Right cardiac atrium (tissue), 5 donors: ENCODE data around the gene FOXRED2. TPM values are rescaled to one million over a fixed set of nuclear protein-coding genes. Genes with fewer than 3 reads are reported as not detected.

ENCODE experiments used
- ATAC-seq, 2 donors: fragments of 200-7000 bp; cut with Tn5 transposase; one replicate each; pipeline versions ENCODE4 v1.8.0 to v1.9.1; 2020; ENCODE audit warnings: moderate library complexity in 2 of 2, mild to moderate bottlenecking in 1 of 2
- DNase-seq, 3 donors: peaks; one replicate each; pipeline ENCODE4 v3.0.0-alpha.2; 2020
- H3K27ac ChIP-seq: one replicate; pipeline ENCODE4 v1.5.1; 2013; ENCODE audit warnings: mild to moderate bottlenecking, low read length, control low read depth, moderate library complexity
- H3K27me3 ChIP-seq: one replicate; pipeline ENCODE4 v1.6.1; 2013; ENCODE audit not compliant: control insufficient read depth, insufficient read depth
- H3K4me1 ChIP-seq: one replicate; pipeline ENCODE4 v1.6.1; 2013; ENCODE audit warnings: low read length; ENCODE audit not compliant: control insufficient read depth, insufficient read depth
- H3K4me3 ChIP-seq: one replicate; pipeline ENCODE4 v1.5.1; 2013; ENCODE audit warnings: low read length, control low read depth
- H3K9me3 ChIP-seq: one replicate; pipeline ENCODE4 v1.6.1; 2013; ENCODE audit warnings: low read length; ENCODE audit not compliant: control insufficient read depth
- WGBS: extraction: QIAGEN DNeasy Blood & Tissue Kit; methylation state at CpG from one replicate; pipeline ENCODE4 v1.1.7; 2013; 5-methylcytosine and 5-hydroxymethylcytosine counted together
- intact Hi-C, 4 donors: fragments of 100-400 bp; cut with DNase I; formaldehyde crosslinking; loops; one replicate each; pipeline versions ENCODE4 v1.11.0 to v1.14.0; 2022 to 2023
- polyA plus RNA-seq: library from polyadenylated mRNA; stranded (reverse); fragments of 200-250 nt; gene quantifications from one replicate; pipeline ENCODE4 v1.2.3, GENCODE V29; 2013
- total RNA-seq, 4 donors: library from RNA; stranded (reverse); fragmentation: NEBNext Ultra II Directional; extraction: Animal tissue kit (Norgen Biotek cat#: 25700); gene quantifications; one replicate each; pipeline ENCODE4 v1.2.1, GENCODE V29; 2021
- donor health status: healthy with polysubstance abuse.
- donor health status: DM: no; HTN: yes; CAD: no.
- donor health status: DM: no; HTN: no; CAD: no.
- donor health status: DM: no; HTN: yes; CAD: no; lungs with severe emphysema.
- donor health status: DM: yes; HTN: yes; CAD: no.

FOXRED2 gene
- total and polyA plus RNA-seq, 5 donors = 3.8 to 9.0 (median 6.9) TPM

GRCh38 chr22:36514766-36515165 is 7.9 kb upstream of the FOXRED2 start:
- WGBS = 91% methylated on average over 1 of the region's 1 CpG
- Histone ChIP-seq H3K4me1 (no peaks in the 10 kb centered on the region), H3K27ac (no peak overlapping the region), H3K4me3 (no peak overlapping the region), H3K27me3 (no peaks in the 10 kb centered on the region), H3K9me3 (no peaks in the 10 kb centered on the region)
- DNase-seq (no peak), ATAC-seq (no peak)
- intact Hi-C loops = no loop called here

- Histone ChIP-seq H3K27me3 (no peaks in the 10 kb centered on the region), H3K9me3 (no peaks in the 10 kb centered on the region), H3K27ac (no peak overlapping the region), H3K4me1 (no peaks in the 10 kb centered on the region), H3K4me3 (no peak overlapping the region)
- ATAC-seq (no peak), DNase-seq (no peak)
- intact Hi-C loops = no loop called here
- WGBS = 86% methylated on average over 4 of the region's 4 CpGs
Observed at GRCh38 chr22:36512991-36513390, 6.2 kb upstream of the FOXRED2 start.

GRCh38 chr22:36512333-36512732 is 5.5 kb upstream of the FOXRED2 start:
- ATAC-seq = no peak
- WGBS = 91% methylated on average over 8 of the region's 8 CpGs
- intact Hi-C loops = no loop called here

GRCh38 chr22:36510966-36511881 is 4.4 kb upstream of the FOXRED2 start:
- peaks cover 2% of the 10 kb centered on the region for H3K4me1 ChIP-seq
- no peak for DNase-seq
- H3K27me3 ChIP-seq = no peaks in the 10 kb centered on the region

More at GRCh38 chr22:36512333-36512732, 5.5 kb upstream of the FOXRED2 start:
- Histone ChIP-seq H3K4me1 (peaks cover 2% of the 10 kb centered on the region), H3K27ac (no peak overlapping the region), H3K9me3 (no peaks in the 10 kb centered on the region), H3K4me3 (no peak overlapping the region), H3K27me3 (no peaks in the 10 kb centered on the region)
- no peak for DNase-seq

GRCh38 chr22:36510384-36510783 is 3.5 kb upstream of the FOXRED2 start:
- no peak for ATAC-seq
- Histone ChIP-seq H3K9me3 (no peaks in the 10 kb centered on the region), H3K4me3 (no peak overlapping the region), H3K27ac (no peak overlapping the region), H3K27me3 (no peaks in the 10 kb centered on the region), H3K4me1 (peaks cover 2% of the 10 kb centered on the region)
- no peak for DNase-seq
- intact Hi-C loops = no loop called here
- 88% methylated on average over 3 of the region's 3 CpGs for WGBS

More at GRCh38 chr22:36510966-36511881, 4.4 kb upstream of the FOXRED2 start:
- Histone ChIP-seq H3K9me3 (no peaks in the 10 kb centered on the region), H3K27ac (no peak overlapping the region), H3K4me3 (no peak overlapping the region)
- ATAC-seq = no peak
- WGBS = 67% methylated on average over 17 of the region's 17 CpGs
- intact Hi-C loops = no loop called here

GRCh38 chr22:36507518-36508010 is 724 bp upstream of the FOXRED2 start:
- peak overlapping the region; percentile 49 for H3K27ac ChIP-seq
- no peaks in the 10 kb centered on the region for H3K27me3 ChIP-seq
- H3K4me3 ChIP-seq = peak overlapping the region; percentile 29
- no peaks in the 10 kb centered on the region for H3K9me3 ChIP-seq
- peaks cover 2% of the 10 kb centered on the region for H3K4me1 ChIP-seq
- intact Hi-C loops = no loop called here
- ATAC-seq (no peak), DNase-seq (no peak)
- 81% methylated on average over 6 of the region's 6 CpGs for WGBS

- peak; percentile 15 to 20 for ATAC-seq
- H3K4me3 ChIP-seq = no peak overlapping the region
- H3K4me1 ChIP-seq = peaks cover 2% of the 10 kb centered on the region
- H3K27me3 ChIP-seq = no peaks in the 10 kb centered on the region
- 95% methylated on average over 60 of the region's 60 CpGs for WGBS
- H3K9me3 ChIP-seq = no peaks in the 10 kb centered on the region
- intact Hi-C loops = no loop called here
- DNase-seq = peak in 2 of 3 donors; percentile 72 to 75
- no peak overlapping the region for H3K27ac ChIP-seq
Observed at GRCh38 chr22:36505998-36506635, 723 bp downstream of the FOXRED2 start.

GRCh38 chr22:36497910-36498665 is 8.8 kb downstream of the FOXRED2 start:
- H3K27me3 ChIP-seq = no peaks in the 10 kb centered on the region
- ATAC-seq (no peak), DNase-seq (no peak)
- H3K9me3 ChIP-seq = no peaks in the 10 kb centered on the region
- intact Hi-C loops = no loop called here
- no peak overlapping the region for H3K27ac ChIP-seq
- H3K4me3 ChIP-seq = no peak overlapping the region
- H3K4me1 ChIP-seq = no peaks in the 10 kb centered on the region
- 86% methylated on average over 30 of the region's 30 CpGs for WGBS

GRCh38 chr22:36493690-36494110 is 13.1 kb downstream of the FOXRED2 start:
- H3K27ac ChIP-seq = no peak overlapping the region
- peak; percentile 48 to 51 for ATAC-seq
- 67% methylated on average over 16 of the region's 16 CpGs for WGBS

GRCh38 chr22:36492109-36492508 is 14.7 kb downstream of the FOXRED2 start:
- Histone ChIP-seq H3K27ac (no peak overlapping the region), H3K27me3 (no peaks in the 10 kb centered on the region), H3K4me3 (no peak overlapping the region), H3K9me3 (no peaks in the 10 kb centered on the region), H3K4me1 (no peaks in the 10 kb centered on the region)
- ATAC-seq (no peak), DNase-seq (peak in 1 of 3 donors; percentile 27)
- 84% methylated on average over 5 of the region's 5 CpGs for WGBS
- intact Hi-C loops = no loop called here

More at GRCh38 chr22:36493690-36494110, 13.1 kb downstream of the FOXRED2 start:
- H3K4me3 ChIP-seq = no peak overlapping the region
- no peaks in the 10 kb centered on the region for H3K4me1 ChIP-seq
- intact Hi-C loops = no loop called here
- no peaks in the 10 kb centered on the region for H3K27me3 ChIP-seq
- H3K9me3 ChIP-seq = no peaks in the 10 kb centered on the region
- DNase-seq = peak in 2 of 3 donors; percentile 67
